Adrenal gland (tissue), 12 donors: Measurements from ENCODE around the gene THSD4. TPM values are rescaled to one million over a fixed set of nuclear protein-coding genes. Genes with fewer than 3 reads are reported as not detected.

Experiments
- DNase-seq, 7 donors: peaks; one replicate each; pipeline ENCODE4 v3.0.0-alpha.2; 2019 to 2020
- H3K27ac ChIP-seq, 5 donors: fragments of 200-600 bp; sonication (generic) in 4 of 5; 1 replicate in 3 of 5; 2 replicates in 2 of 5; pipeline versions ENCODE4 v1.5.1 to v1.8.0; 2016 to 2020; ENCODE audit warnings: mild to moderate bottlenecking in 1 of 5
- H3K27me3 ChIP-seq: fragments of 200-600 bp; 2 replicates; pipeline ENCODE4 v1.8.0; 2021
- H3K36me3 ChIP-seq, 2 donors: fragments of 200-600 bp; replicated peaks in 1 of 2; 1 replicate in 1 of 2; 2 replicates in 1 of 2; pipeline versions ENCODE4 v1.5.1 to v1.8.0; 2018 to 2022
- H3K4me1 ChIP-seq, 2 donors: fragments of 200-600 bp; replicated peaks in 1 of 2; 1 replicate in 1 of 2; 2 replicates in 1 of 2; pipeline versions ENCODE4 v1.5.1 to v1.8.0; 2018 to 2021
- H3K4me3 ChIP-seq, 4 donors: fragments of 200-600 bp; sonication (generic) in 3 of 4; one replicate each; pipeline ENCODE4 v1.5.1; 2016 to 2018
- H3K9me3 ChIP-seq, 3 donors: fragments of 200-600 bp; sonication (generic) in 1 of 3; replicated peaks in 1 of 3; 1 replicate in 2 of 3; 2 replicates in 1 of 3; pipeline versions ENCODE4 v1.5.1 to v1.8.0; 2016 to 2021
- CTCF ChIP-seq, 6 experiments: fragments of 450-650 bp in 4 of 6; fragments of 200-600 bp in 2 of 6; sonication (generic) in 1 of 6; IDR thresholded peaks; 1 replicate in 5 of 6; 2 replicates in 1 of 6; pipeline versions ENCODE4 v1.5.1 to v1.8.0; 2016 to 2021; ENCODE audit warnings: antibody characterized with exemption in 6 of 6, mild to moderate bottlenecking in 2 of 6, moderate library complexity in 1 of 6
- POLR2A ChIP-seq, 2 donors: fragments of 450-650 bp; IDR thresholded peaks; one replicate each; pipeline ENCODE4 v1.6.1; 2017; ENCODE audit warnings: antibody characterized with exemption in 2 of 2, mild to moderate bottlenecking in 2 of 2, moderate library complexity in 1 of 2
- WGBS, 4 donors: extraction: QIAGEN DNeasy Blood & Tissue Kit in 2 of 4; methylation state at CpG; one replicate each; pipeline versions ENCODE4 v1.1.5 to v1.1.7; 2013 to 2017; 5-methylcytosine and 5-hydroxymethylcytosine counted together
- intact Hi-C, 2 donors: fragments of 100-400 bp; cut with DNase I; formaldehyde crosslinking; loops; one replicate each; pipeline versions ENCODE4 v1.14.1 to v1.15.0; 2022 to 2023
- polyA plus RNA-seq, 3 donors: library from polyadenylated mRNA; stranded (reverse); fragments of 200-250 nt in 2 of 3; fragments of 350-450 nt in 1 of 3; fragmentation: Illumina TruSeq in 1 of 3; extraction: RNeasy Lipid Tissue Mini Kit (QIAGEN cat#74804) in 1 of 3; gene quantifications; one replicate each; pipeline ENCODE4 v1.2.3, GENCODE V29; 2013 to 2014
- total RNA-seq, 9 donors: library from RNA; depleted of rRNA in 4 of 9; stranded (reverse); fragments of >200 nt in 4 of 9; fragments of 120-200 nt in 1 of 9; fragmentation: NEBNext Ultra II Directional in 1 of 9; extraction: Animal tissue kit (Norgen Biotek cat#: 25700) in 1 of 9; gene quantifications; one replicate each; pipeline versions ENCODE4 v1.1.0 to v1.2.4, GENCODE V29; 2013 to 2023
- donor health status: healthy with polysubstance abuse.
- donor health status: Bipolar disorder and iron deficiency.
- donor health status: DM: yes; HTN: yes; CAD: no.
- donor health status: DM: no; HTN: no; CAD: no.
- donor health status: DM: no; HTN: no; CAD: no.
- donor health status: DM: yes; HTN: yes; CAD: no.

Gene THSD4
- total and polyA plus RNA-seq, 12 donors: 5.3 to 53.2 (median 23.2) TPM

- WGBS, 4 donors: 67 to 72% (median 70%) methylated on average over 4 of the region's 4 CpGs
These were observed 390.7 kb downstream of the THSD4 start for GRCh38 chr15:71505962-71506361.

GRCh38 chr15:71506946-71507345, 391.7 kb downstream of the THSD4 start:
- intact Hi-C loops: no loop called here
- Histone ChIP-seq H3K4me1 (peaks cover 8% of the 10 kb centered on the region in 2 donors), H3K27me3 (no peaks in the 10 kb centered on the region), H3K9me3 (no peaks in the 10 kb centered on the region), H3K27ac (no peak overlapping the region), H3K36me3 (no peaks in the 10 kb centered on the region), H3K4me3 (no peak overlapping the region)
- no peak for TF ChIP-seq CTCF (IDR thresholded peaks at IDR 0.05)
- TF ChIP-seq POLR2A (IDR thresholded peaks at IDR 0.05): no peak
- 66 to 96% (median 76%) methylated on average over 3 to 4 of the region's 4 CpGs for WGBS, 4 donors
- DNase-seq: no peak

More at GRCh38 chr15:71505962-71506361, 390.7 kb downstream of the THSD4 start:
- no peak overlapping the region for H3K4me3 ChIP-seq
- peaks cover 12 to 15% of the 10 kb centered on the region in 2 donors for H3K4me1 ChIP-seq
- no peaks in the 10 kb centered on the region for H3K27me3 ChIP-seq
- TF ChIP-seq CTCF (IDR thresholded peaks at IDR 0.05) (no peak), POLR2A (IDR thresholded peaks at IDR 0.05) (no peak)
- DNase-seq: no peak
- no peak overlapping the region for H3K27ac ChIP-seq
- no peaks in the 10 kb centered on the region for H3K9me3 ChIP-seq
- H3K36me3 ChIP-seq: no peaks in the 10 kb centered on the region
- intact Hi-C loops: no loop called here

- 93 to 100% (median 94%) methylated on average over 3 to 4 of the region's 4 CpGs for WGBS, 4 donors
- Histone ChIP-seq H3K27ac (no peak overlapping the region), H3K4me1 (no peaks in the 10 kb centered on the region), H3K4me3 (no peak overlapping the region), H3K27me3 (no peaks in the 10 kb centered on the region), H3K9me3 (no peaks in the 10 kb centered on the region), H3K36me3 (no peaks in the 10 kb centered on the region)
- intact Hi-C loops: no loop called here
- no peak for TF ChIP-seq CTCF (IDR thresholded peaks at IDR 0.05)
- TF ChIP-seq POLR2A (IDR thresholded peaks at IDR 0.05): no peak
- no peak for DNase-seq
These were observed 392.9 kb downstream of the THSD4 start for GRCh38 chr15:71508081-71508682.

GRCh38 chr15:71509139-71509538, 393.9 kb downstream of the THSD4 start:
- Histone ChIP-seq H3K4me3 (no peak overlapping the region), H3K36me3 (no peaks in the 10 kb centered on the region), H3K27ac (no peak overlapping the region), H3K4me1 (no peaks in the 10 kb centered on the region), H3K9me3 (no peaks in the 10 kb centered on the region), H3K27me3 (no peaks in the 10 kb centered on the region)
- intact Hi-C loops: no loop called here
- 77 to 100% (median 86%) methylated on average over 1 of the region's 1 CpG for WGBS, 4 donors
- DNase-seq: no peak
- no peak for TF ChIP-seq POLR2A (IDR thresholded peaks at IDR 0.05)
- no peak for TF ChIP-seq CTCF (IDR thresholded peaks at IDR 0.05)
